Central memory CD4-positive, alpha-beta T cell (primary cell): ENCODE results near the gene SOX2.

Source experiments
- DNase-seq: peaks from one replicate; pipeline ENCODE4 v3.0.0; 2022

SOX2 gene

GRCh38 chr3:181705086-181705480 lies 6.6 kb upstream of the SOX2 start:
- DNase-seq: no peak

- no peak for DNase-seq
Measured at GRCh38 chr3:181707980-181708379, 3.7 kb upstream of the SOX2 start.

- peak; percentile 24 for DNase-seq
Measured at GRCh38 chr3:181709537-181710279, 2.0 kb upstream of the SOX2 start.

GRCh38 chr3:181710345-181711291 lies 1.1 kb upstream of the SOX2 start:
- no peak for DNase-seq

DNA sequence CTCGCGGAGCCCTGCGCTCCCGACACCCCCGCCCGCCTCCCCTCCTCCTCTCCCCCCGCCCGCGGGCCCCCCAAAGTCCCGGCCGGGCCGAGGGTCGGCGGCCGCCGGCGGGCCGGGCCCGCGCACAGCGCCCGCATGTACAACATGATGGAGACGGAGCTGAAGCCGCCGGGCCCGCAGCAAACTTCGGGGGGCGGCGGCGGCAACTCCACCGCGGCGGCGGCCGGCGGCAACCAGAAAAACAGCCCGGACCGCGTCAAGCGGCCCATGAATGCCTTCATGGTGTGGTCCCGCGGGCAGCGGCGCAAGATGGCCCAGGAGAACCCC lies 464 bp downstream of the SOX2 start:
- DNase-seq: no peak

- DNase-seq: no peak
Measured at GRCh38 chr3:181712553-181713279, 991 bp downstream of the SOX2 start.

GRCh38 chr3:181713280-181713647 lies 1.5 kb downstream of the SOX2 start:
- DNase-seq: no peak

DNA sequence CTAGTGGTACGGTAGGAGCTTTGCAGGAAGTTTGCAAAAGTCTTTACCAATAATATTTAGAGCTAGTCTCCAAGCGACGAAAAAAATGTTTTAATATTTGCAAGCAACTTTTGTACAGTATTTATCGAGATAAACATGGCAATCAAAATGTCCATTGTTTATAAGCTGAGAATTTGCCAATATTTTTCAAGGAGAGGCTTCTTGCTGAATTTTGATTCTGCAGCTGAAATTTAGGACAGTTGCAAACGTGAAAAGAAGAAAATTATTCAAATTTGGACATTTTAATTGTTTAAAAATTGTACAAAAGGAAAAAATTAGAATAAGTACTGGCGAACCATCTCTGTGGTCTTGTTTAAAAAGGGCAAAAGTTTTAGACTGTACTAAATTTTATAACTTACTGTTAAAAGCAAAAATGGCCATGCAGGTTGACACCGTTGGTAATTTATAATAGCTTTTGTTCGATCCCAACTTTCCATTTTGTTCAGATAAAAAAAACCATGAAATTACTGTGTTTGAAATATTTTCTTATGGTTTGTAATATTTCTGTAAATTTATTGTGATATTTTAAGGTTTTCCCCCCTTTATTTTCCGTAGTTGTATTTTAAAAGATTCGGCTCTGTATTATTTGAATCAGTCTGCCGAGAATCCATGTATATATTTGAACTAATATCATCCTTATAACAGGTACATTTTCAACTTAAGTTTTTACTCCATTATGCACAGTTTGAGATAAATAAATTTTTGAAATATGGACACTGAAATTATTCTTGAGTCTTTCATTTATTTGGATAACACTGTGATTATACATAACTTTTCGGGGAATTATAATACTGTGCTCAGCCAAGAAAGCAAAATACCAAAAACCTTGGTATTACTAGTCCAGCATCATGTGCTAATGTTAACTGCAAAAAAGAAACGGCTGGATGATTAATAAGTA lies 2.2 kb downstream of the SOX2 start:
- DNase-seq: no peak

DNA sequence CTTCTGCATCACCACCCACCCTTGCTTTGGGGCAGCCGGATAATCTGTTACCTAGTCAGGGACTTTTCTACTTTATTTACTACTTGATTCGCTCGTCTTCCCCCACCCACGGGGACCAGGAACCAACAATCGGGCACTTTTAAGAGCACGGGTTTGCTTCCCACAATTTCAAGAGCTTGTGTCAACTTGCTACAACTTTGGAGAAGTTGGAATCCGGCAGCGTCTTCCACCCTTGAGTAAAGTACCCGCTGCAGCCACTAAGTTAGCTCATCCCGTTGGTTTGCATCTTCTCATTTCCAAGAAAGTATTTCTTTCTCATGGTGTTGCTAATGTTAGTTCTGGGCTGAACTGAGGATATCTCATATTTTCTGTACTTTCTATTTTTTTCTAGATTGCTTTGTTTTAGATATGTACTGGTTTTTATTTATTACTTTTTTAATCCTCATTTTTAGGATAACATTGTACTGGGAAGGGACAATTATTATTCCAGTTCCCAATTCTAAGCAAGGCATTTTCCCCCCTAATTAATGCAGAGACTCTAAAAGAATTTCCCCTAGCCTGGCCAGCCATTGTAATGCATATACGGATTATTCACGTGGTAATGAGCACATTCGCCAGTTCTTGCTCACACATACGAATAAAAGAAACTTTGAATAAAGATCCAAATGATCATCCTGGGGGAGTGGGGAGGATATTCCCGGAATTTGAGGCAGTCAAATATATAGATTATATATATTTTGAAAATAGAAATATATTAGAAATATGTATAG lies 4.0 kb downstream of the SOX2 start:
- no peak for DNase-seq

DNA sequence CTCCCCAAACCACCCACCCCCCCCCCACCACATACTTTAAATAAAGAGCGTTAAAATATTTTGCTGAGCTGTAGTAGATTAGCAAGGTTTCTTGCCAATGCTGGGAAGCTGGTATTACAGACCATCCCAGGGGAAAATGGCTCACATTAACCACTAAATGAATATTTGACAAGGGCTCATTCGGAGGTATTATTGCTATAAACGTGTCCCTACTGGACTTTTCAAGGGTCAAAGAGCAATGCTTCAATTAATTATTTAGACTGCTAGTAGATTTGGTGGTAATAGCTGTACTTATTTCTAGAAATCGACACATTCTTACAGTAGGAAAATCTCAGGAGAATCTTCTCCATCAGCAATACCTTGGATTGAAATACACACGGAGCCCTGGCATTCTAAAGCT lies 5.2 kb downstream of the SOX2 start:
- DNase-seq: no peak

- DNase-seq: no peak
Measured at GRCh38 chr3:181717549-181718171, 5.9 kb downstream of the SOX2 start.

GRCh38 chr3:181718369-181718768 lies 6.6 kb downstream of the SOX2 start:
- DNase-seq: no peak

GRCh38 chr3:181718987-181719911 lies 7.5 kb downstream of the SOX2 start:
- no peak for DNase-seq

DNA sequence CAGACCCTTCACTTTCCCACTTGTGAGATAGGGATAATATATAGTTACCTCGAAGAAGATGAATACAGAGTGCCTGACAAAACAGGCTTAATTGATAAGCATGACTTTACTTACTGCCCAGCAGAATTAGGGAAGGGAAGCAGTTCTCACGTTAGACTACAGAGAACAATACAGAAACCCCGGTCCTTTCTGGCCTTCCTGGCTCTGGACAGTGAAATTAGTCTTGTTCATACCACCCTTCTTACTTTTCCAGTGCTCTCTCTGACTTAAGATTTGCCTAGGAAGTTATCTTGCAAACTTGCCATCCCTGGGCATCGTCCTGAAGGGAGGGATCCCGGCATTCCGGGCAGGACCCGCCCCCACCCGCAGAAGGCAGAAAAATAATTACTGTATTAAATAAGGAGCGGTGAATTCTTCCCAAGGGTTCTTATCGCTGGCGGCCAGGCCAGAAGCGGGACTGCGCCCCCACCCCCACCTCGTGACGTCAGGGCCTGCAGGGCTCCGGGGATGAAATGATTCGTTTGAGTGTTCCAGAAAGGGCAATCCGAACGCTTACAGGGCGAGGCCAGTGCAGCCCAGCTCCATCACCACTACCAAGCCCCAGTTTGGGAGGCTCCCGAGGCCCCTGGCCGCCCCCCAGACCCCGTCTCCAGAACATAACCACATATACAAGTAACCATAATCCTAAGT lies 8.4 kb downstream of the SOX2 start:
- DNase-seq: no peak

- DNase-seq: no peak
Measured at GRCh38 chr3:181721046-181721875, 9.5 kb downstream of the SOX2 start.

DNA sequence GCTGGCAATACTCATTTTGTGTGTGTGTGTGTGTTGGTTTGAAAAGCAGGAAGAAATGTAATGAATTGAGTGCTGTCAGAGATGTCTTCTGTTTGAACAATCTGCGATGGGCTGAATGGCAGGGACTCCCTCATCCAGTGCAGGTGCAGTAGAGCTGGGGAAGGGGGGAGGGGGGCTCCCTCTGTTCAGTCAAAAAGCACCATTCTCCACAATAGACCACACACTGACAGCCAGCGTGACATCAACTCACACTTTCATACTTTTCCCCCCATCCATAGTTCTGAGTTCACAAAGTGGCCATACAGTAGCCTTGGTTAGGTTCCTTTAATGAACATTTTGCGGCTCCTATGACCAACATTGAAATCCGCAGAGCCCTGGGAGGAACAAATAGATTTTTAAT lies 10.4 kb downstream of the SOX2 start:
- DNase-seq: no peak

DNA sequence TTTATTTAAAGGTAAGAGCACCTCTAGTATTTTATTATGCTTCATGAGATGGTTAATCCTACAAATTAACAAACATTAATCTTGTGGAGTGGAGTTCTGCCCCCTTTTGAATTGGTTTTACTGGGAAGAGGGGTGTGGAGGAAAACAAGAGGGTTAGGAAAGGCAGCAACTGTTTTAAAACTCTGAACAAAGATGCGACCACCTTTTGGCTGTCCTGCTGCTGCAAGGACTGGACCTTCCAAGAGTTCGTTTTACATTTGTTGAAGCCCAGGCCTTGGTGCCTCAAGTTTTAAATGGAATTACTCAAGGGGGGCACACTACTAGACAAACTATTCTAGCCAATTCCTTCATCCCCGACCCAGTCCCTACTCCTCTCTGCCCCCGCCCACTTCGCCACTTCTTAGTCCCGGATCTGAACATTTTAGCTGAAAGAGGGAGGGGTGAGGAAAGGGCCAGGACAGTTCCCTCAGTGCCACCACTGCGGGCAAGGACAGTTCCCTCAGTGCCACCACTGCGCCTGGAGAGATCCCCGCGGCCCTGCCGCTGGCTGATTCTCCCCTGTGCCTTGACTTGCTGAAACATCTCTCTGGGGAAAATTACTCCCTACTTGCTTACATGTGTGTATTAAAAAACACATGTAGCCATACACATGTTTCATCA lies 11.2 kb downstream of the SOX2 start:
- DNase-seq: no peak
